AG04449 (cell line): ENCODE results near the gene GLRA1.
A peak's percentile ranks its signal among the peaks of the same experiment; 100 is the strongest.
"Not testable (repeated sequence)": the region's sequence is repeated elsewhere in the genome, so short reads cannot be mapped to it uniquely, and the experiment has no call there.

Experiments used
- CTCF ChIA-PET: fragments of 350-600 bp; formaldehyde crosslinking; extraction: SDS; loops from one replicate; lab custom pipeline; 2021; ENCODE audit warnings: antibody characterized with exemption; lab: Yijun Ruan, JAX
- POLR2A ChIA-PET: fragments of 400-600, 350-600 bp; formaldehyde crosslinking; extraction: SDS; loops from one replicate; lab custom pipeline; 2020; ENCODE audit warnings: antibody characterized with exemption, inconsistent platforms; lab: Yijun Ruan, JAX
- DNase-seq: peaks from one replicate; pipeline ENCODE4 v3.0.0-alpha.2; 2010; ENCODE audit warnings: low read depth, low spot score
- H3K4me3 ChIP-seq: 2 replicates; pipeline ENCODE4 v1.5.1; 2011; ENCODE audit warnings: low read depth, mild to moderate bottlenecking, control low read depth, low read length
- CTCF ChIP-seq: IDR thresholded peaks from one replicate; pipeline ENCODE4 v1.5.1; 2011; ENCODE audit warnings: mild to moderate bottlenecking, moderate library complexity, low read length, control low read depth, inconsistent platforms; ENCODE audit not compliant: insufficient read depth; ENCODE audit errors: missing control alignments

Gene GLRA1

GRCh38 chr5:151897896-151898295 is 26.8 kb downstream of the GLRA1 start:
- no peak for TF ChIP-seq CTCF
- ChIA-PET CTCF (no interaction called here), POLR2A (no interaction called here)
- DNase-seq, result no peak
- no peak overlapping the region for H3K4me3 ChIP-seq

- H3K4me3 ChIP-seq, result no peak overlapping the region
- DNase-seq, result no peak
- ChIA-PET CTCF (no interaction called here), POLR2A (no interaction called here)
- no peak for TF ChIP-seq CTCF
Observed at GRCh38 chr5:151897020-151897552, 27.6 kb downstream of the GLRA1 start.

GRCh38 chr5:151896031-151896691 is 28.5 kb downstream of the GLRA1 start:
- DNase-seq, result peak; percentile 71
- POLR2A ChIA-PET, result no interaction called here
- CTCF ChIA-PET, result no interaction called here
- TF ChIP-seq CTCF, result no peak
- no peak overlapping the region for H3K4me3 ChIP-seq

- no peak for TF ChIP-seq CTCF
- no peak overlapping the region for H3K4me3 ChIP-seq
- ChIA-PET POLR2A (no interaction called here), CTCF (no interaction called here)
- no peak for DNase-seq
Observed at GRCh38 chr5:151895660-151896030, 29.0 kb downstream of the GLRA1 start.

GRCh38 chr5:151893485-151893884 is 31.2 kb downstream of the GLRA1 start:
- POLR2A ChIA-PET, CTCF ChIA-PET, DNase-seq, H3K4me3 ChIP-seq: not testable (repeated sequence)

- H3K4me3 ChIP-seq, result no peak overlapping the region
- TF ChIP-seq CTCF, result no peak
- ChIA-PET POLR2A (no interaction called here), CTCF (no interaction called here)
- no peak for DNase-seq
Observed at GRCh38 chr5:151892393-151892792, 32.3 kb downstream of the GLRA1 start.

- CTCF ChIA-PET, result no interaction called here
- POLR2A ChIA-PET, result no interaction called here
- H3K4me3 ChIP-seq, result no peak overlapping the region
- DNase-seq, result no peak
- no peak for TF ChIP-seq CTCF
Observed at GRCh38 chr5:151890299-151890698, 34.4 kb downstream of the GLRA1 start.
